HepG2 (cell line): ENCODE data around the gene CREB3. TPM values are rescaled to one million over a fixed set of nuclear protein-coding genes. Genes with fewer than 3 reads are reported as not detected.

ENCODE experiments used
- ATAC-seq: fragments of 200-7000 bp; cut with Tn5 transposase; 3 replicates; pipeline ENCODE4 v1.9.1; 2020; ENCODE audit warnings: mild to moderate bottlenecking, moderate library complexity
- BruUV-seq: library from RNA; stranded (reverse); fragments of 400-500 nt; replicated peaks from 2 replicates; lab custom pipeline; 2021; lab: Mats Ljungman, UMichigan
- CTCF ChIA-PET: fragments of 300-600 bp; formaldehyde crosslinking; extraction: SDS; loops from one replicate; lab custom pipeline; 2021; ENCODE audit warnings: low total read pairs, inconsistent platforms, low intra/inter-chr PET ratio; lab: Yijun Ruan, JAX
- POLR2A ChIA-PET: fragments of 350-600 bp; sonication (Branson Sonifier 250); formaldehyde crosslinking; loops from one replicate; lab custom pipeline; 2020; ENCODE audit warnings: antibody characterized with exemption, inconsistent platforms; lab: Yijun Ruan, JAX
- DNase-seq: peaks from one replicate; pipeline ENCODE4 v3.0.0-alpha.2; 2015; ENCODE audit warnings: low spot score
- FAIRE-seq: peaks from 3 replicates; lab custom pipeline; 2011; peaks lifted over from hg19 to GRCh38; lab: Jason Lieb, UNC
- H2AFZ ChIP-seq: one replicate; pipeline ENCODE4 v1.6.1; 2011; ENCODE audit warnings: low read length, inconsistent platforms
- H3K27ac ChIP-seq: fragments of 300-600 bp; 3 replicates; pipeline ENCODE4 v1.8.0; 2011; ENCODE audit warnings: mixed run types, mild to moderate bottlenecking, mixed read lengths, low read length, inconsistent platforms; ENCODE audit not compliant: insufficient read depth; ENCODE audit errors: extremely low read length
- H3K27me3 ChIP-seq, 2 experiments: fragments of 200-600 bp in 1 of 2; 2 replicates in 1 of 2; 3 replicates in 1 of 2; pipeline versions ENCODE4 v1.6.0 to v1.8.0; 2011; ENCODE audit warnings: low read length in 2 of 2, mild to moderate bottlenecking in 2 of 2, moderate library complexity in 2 of 2, inconsistent platforms in 1 of 2; ENCODE audit not compliant: insufficient read depth in 2 of 2, control insufficient read depth in 1 of 2
- H3K36me3 ChIP-seq, 2 experiments: fragments of 200-600 bp in 1 of 2; replicated peaks in 1 of 2; 2 replicates in 1 of 2; 3 replicates in 1 of 2; pipeline versions ENCODE4 v1.5.1 to v1.8.0; 2011; ENCODE audit warnings: low read length in 2 of 2, inconsistent platforms in 1 of 2; ENCODE audit not compliant: insufficient read depth in 2 of 2, control insufficient read depth in 1 of 2
- H3K4me1 ChIP-seq: 2 replicates; pipeline ENCODE4 v1.5.1; 2012; ENCODE audit warnings: low read length, inconsistent platforms; ENCODE audit not compliant: insufficient read depth
- H3K4me2 ChIP-seq: 2 replicates; pipeline ENCODE4 v1.6.0; 2011; ENCODE audit warnings: low read depth, low read length, inconsistent platforms
- H3K4me3 ChIP-seq, 3 experiments: fragments of 200-600 bp in 1 of 3; sonication (generic), shearing (Covaris generic) in 1 of 3; replicated peaks in 1 of 3; 2 replicates each; pipeline ENCODE4 v1.5.1; 2011 to 2016; ENCODE audit warnings: low read length in 3 of 3, inconsistent platforms in 2 of 3, low read depth in 2 of 3, mild to moderate bottlenecking in 2 of 3, control low read depth in 1 of 3, mixed read lengths in 1 of 3; ENCODE audit not compliant: insufficient read depth in 1 of 3
- H3K79me2 ChIP-seq: one replicate; pipeline ENCODE4 v1.6.1; 2011; ENCODE audit warnings: low read length, inconsistent platforms; ENCODE audit not compliant: insufficient read depth
- H3K9ac ChIP-seq: 2 replicates; pipeline ENCODE4 v1.6.0; 2011; ENCODE audit warnings: mild to moderate bottlenecking, low read depth, low read length, inconsistent platforms; ENCODE audit not compliant: insufficient read depth
- H3K9me3 ChIP-seq: 2 replicates; pipeline ENCODE4 v1.5.1; 2012; ENCODE audit warnings: mild to moderate bottlenecking, low read length
- H4K20me1 ChIP-seq: 2 replicates; pipeline ENCODE4 v1.6.0; 2011; ENCODE audit warnings: inconsistent platforms, mild to moderate bottlenecking, low read length, moderate library complexity; ENCODE audit not compliant: insufficient read depth
- CHD2 ChIP-seq: IDR thresholded peaks from 2 replicates; pipeline ENCODE4 v1.6.1; 2011; ENCODE audit warnings: low read depth, low read length, improper control_type of control experiment
- MED1 ChIP-seq: sonication (generic); formaldehyde crosslinking; IDR thresholded peaks from 2 replicates; pipeline ENCODE4 v1.4.0; 2020; ENCODE audit warnings: missing genetic modification reagents
- SMYD3 ChIP-seq: sonication (generic); formaldehyde crosslinking; IDR thresholded peaks from 2 replicates; pipeline ENCODE4 v1.8.1; 2023; ENCODE audit warnings: mild to moderate bottlenecking, missing genetic modification reagents
- SRY ChIP-seq: sonication (generic); formaldehyde crosslinking; IDR thresholded peaks from 2 replicates; pipeline ENCODE4 v1.8.0; 2022; ENCODE audit warnings: mild to moderate bottlenecking, missing genetic modification reagents
- TMF1 ChIP-seq: sonication (generic); formaldehyde crosslinking; IDR thresholded peaks from 2 replicates; pipeline ENCODE4 v1.8.1; 2022; ENCODE audit warnings: low read depth, missing genetic modification reagents
- TOE1 ChIP-seq: sonication (generic); formaldehyde crosslinking; IDR thresholded peaks from 2 replicates; pipeline ENCODE4 v1.4.0; 2020; ENCODE audit warnings: mild to moderate bottlenecking, missing genetic modification reagents
- ZBTB38 ChIP-seq: sonication (generic); formaldehyde crosslinking; IDR thresholded peaks from 2 replicates; pipeline ENCODE4 v1.5.1; 2020; ENCODE audit warnings: mild to moderate bottlenecking, missing genetic modification reagents
- ZNF432 ChIP-seq: sonication (generic); formaldehyde crosslinking; IDR thresholded peaks from 2 replicates; pipeline ENCODE4 v1.5.0; 2020; ENCODE audit warnings: missing genetic modification reagents, mild to moderate bottlenecking, borderline replicate concordance
- ZNF652 ChIP-seq: IDR thresholded peaks from 2 replicates; pipeline ENCODE4 v1.6.1; 2016; ENCODE audit warnings: low read depth, borderline replicate concordance
- ZNF883 ChIP-seq: sonication (generic); formaldehyde crosslinking; IDR thresholded peaks from 2 replicates; pipeline ENCODE4 v1.5.1; 2020; ENCODE audit warnings: mild to moderate bottlenecking, missing genetic modification reagents; ENCODE audit errors: not compliant biosample characterization
- WGBS: methylation state at CpG from one replicate; pipeline ENCODE4 v1.1.6; 2017; ENCODE audit warnings: low lambda C conversion rate; 5-methylcytosine and 5-hydroxymethylcytosine counted together
- in situ Hi-C: cut with HindIII; loops from 2 replicates; pipeline ENCODE4 v1.10.0; 2017; ENCODE audit warnings: low pct_unique_long_range_greater_than_20kb; ENCODE audit not compliant: extremely low pct_ligation_motif_present
- intact Hi-C: fragments of 100-400 bp; cut with micrococcal nuclease; formaldehyde crosslinking; loops from one replicate; pipeline ENCODE4 v1.10.0; 2022; ENCODE audit not compliant: unreplicated experiment
- polyA plus RNA-seq, 8 experiments: library from polyadenylated mRNA; depleted of rRNA in 3 of 8; stranded (reverse) in 7 of 8; unstranded in 1 of 8; fragments of >200 nt; fragmentation: Illumina TruSeq in 4 of 8; extraction: Trizol in 4 of 8; gene quantifications; 2 replicates each; pipeline versions ENCODE4 v1.2.1 to v1.2.3, GENCODE V29; 2011 to 2016; ENCODE audit warnings: low read depth in 4 of 8, missing spikeins in 1 of 8, mixed read lengths in 1 of 8; ENCODE audit not compliant: insufficient read depth in 1 of 8
- total RNA-seq, 5 experiments: library from RNA; depleted of rRNA; stranded (reverse); fragments of >200 nt; fragmentation: Illumina TruSeq; extraction: Trizol; gene quantifications; 2 replicates each; pipeline ENCODE4 v1.2.3, GENCODE V29; 2016; ENCODE audit warnings: low read depth in 1 of 5
- TF ChIP-seq, protein P1 (sequence below): sonication (generic); formaldehyde crosslinking; IDR thresholded peaks from 2 replicates; pipeline ENCODE4 v1.4.0; 2020; ENCODE audit warnings: missing genetic modification reagents
- TF ChIP-seq, protein P2 (sequence below): sonication (generic); formaldehyde crosslinking; IDR thresholded peaks from 2 replicates; pipeline ENCODE4 v1.9.0; 2022; ENCODE audit warnings: missing genetic modification reagents, mild to moderate bottlenecking, borderline replicate concordance

CREB3 gene
- total and polyA plus RNA-seq, 2 of the 13 experiments (the other 11 are each of a cell fraction or from before 2014, with no cell fraction given): 11.1 to 34.2 TPM

DNA sequence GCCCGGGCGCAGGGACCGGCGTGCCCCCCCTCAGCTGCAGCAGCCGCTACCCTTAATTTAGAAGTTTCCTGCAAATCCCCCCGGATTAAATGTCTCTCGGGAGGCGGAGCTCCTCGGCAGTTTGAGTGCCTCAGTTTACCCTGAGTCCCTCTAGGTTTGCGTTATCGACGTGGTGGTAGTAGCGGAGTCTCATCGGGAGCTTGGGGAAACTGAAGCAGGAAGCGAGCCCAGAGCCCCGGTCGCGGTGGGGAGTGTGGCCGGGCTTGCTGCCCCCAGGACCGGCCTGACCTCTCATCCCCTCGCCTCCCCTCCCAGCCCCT lies 42.2 kb upstream of the CREB3 start:
- in situ Hi-C loops: no loop called here
- peak; percentile 27; the same call in 1 of the 2 replicates for TF ChIP-seq ZBTB38 (CRISPR knock-in tag)
- TF ChIP-seq, protein P1, sequence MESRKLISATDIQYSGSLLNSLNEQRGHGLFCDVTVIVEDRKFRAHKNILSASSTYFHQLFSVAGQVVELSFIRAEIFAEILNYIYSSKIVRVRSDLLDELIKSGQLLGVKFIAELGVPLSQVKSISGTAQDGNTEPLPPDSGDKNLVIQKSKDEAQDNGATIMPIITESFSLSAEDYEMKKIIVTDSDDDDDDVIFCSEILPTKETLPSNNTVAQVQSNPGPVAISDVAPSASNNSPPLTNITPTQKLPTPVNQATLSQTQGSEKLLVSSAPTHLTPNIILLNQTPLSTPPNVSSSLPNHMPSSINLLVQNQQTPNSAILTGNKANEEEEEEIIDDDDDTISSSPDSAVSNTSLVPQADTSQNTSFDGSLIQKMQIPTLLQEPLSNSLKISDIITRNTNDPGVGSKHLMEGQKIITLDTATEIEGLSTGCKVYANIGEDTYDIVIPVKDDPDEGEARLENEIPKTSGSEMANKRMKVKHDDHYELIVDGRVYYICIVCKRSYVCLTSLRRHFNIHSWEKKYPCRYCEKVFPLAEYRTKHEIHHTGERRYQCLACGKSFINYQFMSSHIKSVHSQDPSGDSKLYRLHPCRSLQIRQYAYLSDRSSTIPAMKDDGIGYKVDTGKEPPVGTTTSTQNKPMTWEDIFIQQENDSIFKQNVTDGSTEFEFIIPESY (CRISPR knock-in tag): 0 out of 2 replicates have a peak, but pooled peaks have one; percentile 22
- peak; percentile 68; the same call in 1 of the 2 replicates for TF ChIP-seq SRY (CRISPR knock-in tag)
- TF ChIP-seq, protein P2, sequence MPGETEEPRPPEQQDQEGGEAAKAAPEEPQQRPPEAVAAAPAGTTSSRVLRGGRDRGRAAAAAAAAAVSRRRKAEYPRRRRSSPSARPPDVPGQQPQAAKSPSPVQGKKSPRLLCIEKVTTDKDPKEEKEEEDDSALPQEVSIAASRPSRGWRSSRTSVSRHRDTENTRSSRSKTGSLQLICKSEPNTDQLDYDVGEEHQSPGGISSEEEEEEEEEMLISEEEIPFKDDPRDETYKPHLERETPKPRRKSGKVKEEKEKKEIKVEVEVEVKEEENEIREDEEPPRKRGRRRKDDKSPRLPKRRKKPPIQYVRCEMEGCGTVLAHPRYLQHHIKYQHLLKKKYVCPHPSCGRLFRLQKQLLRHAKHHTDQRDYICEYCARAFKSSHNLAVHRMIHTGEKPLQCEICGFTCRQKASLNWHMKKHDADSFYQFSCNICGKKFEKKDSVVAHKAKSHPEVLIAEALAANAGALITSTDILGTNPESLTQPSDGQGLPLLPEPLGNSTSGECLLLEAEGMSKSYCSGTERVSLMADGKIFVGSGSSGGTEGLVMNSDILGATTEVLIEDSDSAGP (CRISPR knock-in tag): no peak
- TF ChIP-seq MED1: no peak
- TF ChIP-seq SMYD3: no peak
- TF ChIP-seq TMF1 (CRISPR knock-in tag): no peak
- TF ChIP-seq TOE1 (CRISPR knock-in tag): no peak
- TF ChIP-seq ZNF432: no peak
- no peak for TF ChIP-seq ZNF883 (CRISPR knock-in tag)
- TF ChIP-seq ZNF652 (CRISPR knock-in tag): no peak
- TF ChIP-seq CHD2: no peak
- Histone ChIP-seq H3K4me1 (peaks cover 66% of the 10 kb centered on the region), H2AFZ (no peak overlapping the region), H4K20me1 (no peaks in the 10 kb centered on the region), H3K9me3 (no peaks in the 10 kb centered on the region), H3K4me3 (peak overlapping the region; percentile 75 to 84 (median 81); a peak in 4 of 6 replicates), H3K27ac (no peak overlapping the region), H3K4me2 (peak overlapping the region; percentile 90), H3K27me3 (no peaks in the 10 kb centered on the region), H3K79me2 (no peaks in the 10 kb centered on the region), H3K36me3 (no peaks in the 10 kb centered on the region), H3K9ac (peak overlapping the region; percentile 68; the same call in 1 of the 2 replicates)
- ChIA-PET CTCF (no interaction called here), POLR2A (interaction anchor here (0.7 to 6.1 kb wide), 12 partner anchors 10 to 139 kb away, joined by 3 to 68 read pairs (median 8); partner anchors contain the start of genes ARHGEF39, CA9, CCDC107 and CREB3)
- peak; percentile 31; the same call in 2 of the 3 replicates for ATAC-seq
- intact Hi-C loops: loop anchor here (10.0 kb wide), 1 partner anchor 45 kb away; no protein-coding TSS in a partner anchor
- no peak for FAIRE-seq
- whole genome bisulfite sequencing: 74% methylated on average over 10 of the region's 21 CpGs
- no peak for DNase-seq
- no TSS peak for BruUV-seq
